PC-3 (cell line): ENCODE measurements around the gene GALNT13. TPM values are rescaled to one million over a fixed set of nuclear protein-coding genes. Genes with fewer than 3 reads are reported as not detected.

Experiments
- ATAC-seq: fragments of 200-7000 bp; cut with Tn5 transposase; 2 replicates; pipeline ENCODE4 v1.9.1; 2020; ENCODE audit warnings: mild to moderate bottlenecking, moderate library complexity
- BruUV-seq: library from RNA; stranded (reverse); fragments of 400-500 nt; replicated peaks from 2 replicates; lab custom pipeline; 2021; lab: Mats Ljungman, UMichigan
- CTCF ChIA-PET: fragments of 300-600 bp; sonication (Branson Sonifier 250); formaldehyde crosslinking; loops from one replicate; lab custom pipeline; 2022; ENCODE audit warnings: antibody characterized with exemption; lab: Charles Lee
- POLR2A ChIA-PET: fragments of 300-600 bp; sonication (Branson Sonifier 250); formaldehyde crosslinking; loops from one replicate; lab custom pipeline; 2022; ENCODE audit warnings: antibody characterized with exemption; ENCODE audit not compliant: unreplicated experiment; lab: Charles Lee
- DNase-seq: peaks from one replicate; pipeline ENCODE4 v3.0.0-alpha.2; 2015
- H2AFZ ChIP-seq: fragments of 300-600 bp; sonication (generic); 2 replicates; pipeline ENCODE4 v1.6.0; 2016; ENCODE audit warnings: antibody characterized with exemption, low read length
- H3F3A ChIP-seq: fragments of 300-600 bp; sonication (generic); one replicate; pipeline ENCODE4 v1.6.0; 2017; ENCODE audit warnings: antibody characterized with exemption, low read length, control low read depth, mild to moderate bottlenecking; ENCODE audit not compliant: unreplicated experiment
- H3K27ac ChIP-seq: fragments of 300-600 bp; sonication (generic); 2 replicates; pipeline ENCODE4 v1.5.1; 2016; ENCODE audit warnings: mild to moderate bottlenecking, low read length
- H3K27me3 ChIP-seq: fragments of 300-600 bp; sonication (generic); 2 replicates; pipeline ENCODE4 v1.6.1; 2016; ENCODE audit warnings: low read length, mixed read lengths
- H3K36me3 ChIP-seq: fragments of 300-600 bp; sonication (generic); 2 replicates; pipeline ENCODE4 v1.6.1; 2016; ENCODE audit warnings: low read depth, mixed run types, low read length, mixed read lengths
- H3K4me1 ChIP-seq: fragments of 300-600 bp; sonication (generic); 2 replicates; pipeline ENCODE4 v1.5.1; 2016; ENCODE audit warnings: low read length; ENCODE audit not compliant: insufficient read depth
- H3K4me2 ChIP-seq: fragments of 300-600 bp; sonication (generic); 2 replicates; pipeline ENCODE4 v1.6.0; 2016; ENCODE audit warnings: low read length
- H3K4me3 ChIP-seq: fragments of 300-600 bp; sonication (generic); 2 replicates; pipeline ENCODE4 v1.5.1; 2016; ENCODE audit warnings: mild to moderate bottlenecking, low read length, mixed read lengths
- H3K79me2 ChIP-seq: fragments of 300-600 bp; sonication (generic); 2 replicates; pipeline ENCODE4 v1.6.1; 2017; ENCODE audit warnings: low read length, mixed read lengths
- H3K9ac ChIP-seq: fragments of 300-600 bp; sonication (generic); 2 replicates; pipeline ENCODE4 v1.6.0; 2016; ENCODE audit warnings: mild to moderate bottlenecking, low read length
- H3K9me2 ChIP-seq: fragments of 300-600 bp; sonication (generic); replicated peaks from 2 replicates; pipeline ENCODE4 v1.6.1; 2016; ENCODE audit warnings: mixed run types, low read length, mixed read lengths
- H3K9me3 ChIP-seq: fragments of 300-600 bp; sonication (generic); 2 replicates; pipeline ENCODE4 v1.6.1; 2016; ENCODE audit warnings: low read length, mixed read lengths
- H4K20me1 ChIP-seq: fragments of 300-600 bp; sonication (generic); 2 replicates; pipeline ENCODE4 v1.6.1; 2016; ENCODE audit warnings: low read length, mixed read lengths
- CTCF ChIP-seq: fragments of 300-600 bp; sonication (generic); conservative IDR thresholded peaks from 2 replicates; pipeline ENCODE4 v1.5.1; 2017; ENCODE audit warnings: antibody characterized with exemption, low read depth, mild to moderate bottlenecking, low read length
- EZH2 ChIP-seq: fragments of 300-600 bp; sonication (generic); IDR thresholded peaks from one replicate; pipeline ENCODE4 v1.6.1; 2017; ENCODE audit warnings: antibody characterized with exemption, mild to moderate bottlenecking, low read length; ENCODE audit not compliant: unreplicated experiment
- EZH2phosphoT487 ChIP-seq: fragments of 300-600 bp; sonication (generic); IDR thresholded peaks from 2 replicates; pipeline ENCODE4 v1.6.1; 2018; ENCODE audit warnings: mild to moderate bottlenecking, antibody characterized with exemption, low read length, borderline replicate concordance
- intact Hi-C: fragments of 100-400 bp; cut with micrococcal nuclease; formaldehyde crosslinking; loops from 2 replicates; pipeline ENCODE4 v1.9.0; 2023
- total RNA-seq: library from RNA; depleted of rRNA; stranded (reverse); fragments of >200 nt; gene quantifications from 2 replicates; pipeline ENCODE4 v1.2.3, GENCODE V29; 2014

The GALNT13 gene
- total RNA-seq, 1 experiment from 2014 or later, result 2.0 TPM

GRCh38 chr2:154233231-154233630 lies 361.5 kb downstream of the GALNT13 start:
- ATAC-seq, result no peak
- intact Hi-C loops, result no loop called here
- no TSS peak for BruUV-seq
- no peak for TF ChIP-seq CTCF
- no peak for TF ChIP-seq EZH2
- TF ChIP-seq EZH2phosphoT487, result no peak
- Histone ChIP-seq H3K4me1 (no peaks in the 10 kb centered on the region), H3F3A (no peaks in the 10 kb centered on the region), H3K9me3 (no peaks in the 10 kb centered on the region; the same call in 1 of the 2 replicates), H4K20me1 (no peaks in the 10 kb centered on the region), H2AFZ (no peak overlapping the region), H3K27me3 (no peaks in the 10 kb centered on the region), H3K36me3 (no peaks in the 10 kb centered on the region), H3K9ac (no peak overlapping the region), H3K4me2 (no peak overlapping the region), H3K9me2 (no peaks in the 10 kb centered on the region), H3K4me3 (no peak overlapping the region), H3K27ac (no peak overlapping the region), H3K79me2 (no peaks in the 10 kb centered on the region)
- CTCF ChIA-PET, result no interaction called here
- POLR2A ChIA-PET, result no interaction called here
- no peak for DNase-seq

GRCh38 chr2:154238252-154238651 lies 366.5 kb downstream of the GALNT13 start:
- Histone ChIP-seq H3K4me3 (no peak overlapping the region), H4K20me1 (no peaks in the 10 kb centered on the region), H3K9me2 (no peaks in the 10 kb centered on the region), H3K4me1 (no peaks in the 10 kb centered on the region), H2AFZ (no peak overlapping the region), H3K9ac (no peak overlapping the region), H3K36me3 (no peaks in the 10 kb centered on the region), H3F3A (no peaks in the 10 kb centered on the region), H3K79me2 (no peaks in the 10 kb centered on the region), H3K9me3 (no peaks in the 10 kb centered on the region), H3K27me3 (no peaks in the 10 kb centered on the region), H3K27ac (no peak overlapping the region), H3K4me2 (no peak overlapping the region)
- DNase-seq, result no peak
- intact Hi-C loops, result no loop called here
- POLR2A ChIA-PET, result no interaction called here
- ATAC-seq, result no peak
- CTCF ChIA-PET, result no interaction called here
- BruUV-seq, result no TSS peak
- TF ChIP-seq CTCF (no peak), EZH2phosphoT487 (no peak), EZH2 (no peak)

- ATAC-seq (no peak), DNase-seq (no peak)
- no peaks in the 10 kb centered on the region for H3F3A ChIP-seq
- ChIA-PET CTCF (no interaction called here), POLR2A (no interaction called here)
- TF ChIP-seq CTCF, result no peak
- TF ChIP-seq EZH2phosphoT487, result no peak
- no peak for TF ChIP-seq EZH2
- H4K20me1 ChIP-seq, result no peaks in the 10 kb centered on the region
- no peaks in the 10 kb centered on the region for H3K27me3 ChIP-seq
- BruUV-seq, result no TSS peak
- H3K9ac ChIP-seq, result no peak overlapping the region
- H3K4me1 ChIP-seq, result no peaks in the 10 kb centered on the region
- H3K9me2 ChIP-seq, result no peaks in the 10 kb centered on the region
- no peaks in the 10 kb centered on the region for H3K36me3 ChIP-seq
- H3K27ac ChIP-seq, result no peak overlapping the region
- no peak overlapping the region for H3K4me3 ChIP-seq
- no peaks in the 10 kb centered on the region for H3K9me3 ChIP-seq
- H3K79me2 ChIP-seq, result no peaks in the 10 kb centered on the region
- no peak overlapping the region for H3K4me2 ChIP-seq
- H2AFZ ChIP-seq, result no peak overlapping the region
- intact Hi-C loops, result no loop called here
Measured at GRCh38 chr2:154240316-154240715, 368.6 kb downstream of the GALNT13 start.
